A549 (cell line): ENCODE data around the gene MBD3.

Source experiments
- BCL3 ChIP-seq: fragments of >200 bp; sonication (Bioruptor Twin); formaldehyde crosslinking; IDR thresholded peaks from 3 replicates; pipeline ENCODE4 v1.6.1; 2016
- CHD2 ChIP-seq: fragments of 150-350 bp; IDR thresholded peaks from 2 replicates; pipeline ENCODE4 v1.6.1; 2014; ENCODE audit warnings: low read length; ENCODE audit not compliant: partially characterized antibody
- CTCF ChIP-seq: fragments of >200 bp; sonication (Bioruptor Twin); formaldehyde crosslinking; IDR thresholded peaks from 3 replicates; pipeline ENCODE4 v1.5.1; 2016
- E2F6 ChIP-seq: IDR thresholded peaks from 2 replicates; pipeline ENCODE4 v1.6.1; 2012; ENCODE audit warnings: low read depth, borderline replicate concordance
- EP300 ChIP-seq, 2 experiments: fragments of >200 bp; sonication (Bioruptor Twin); formaldehyde crosslinking; IDR thresholded peaks; 2 replicates in 1 of 2; 3 replicates in 1 of 2; pipeline ENCODE4 v1.6.1; 2016 to 2017
- JUN ChIP-seq, 2 experiments: fragments of >200 bp; sonication (Bioruptor Twin); formaldehyde crosslinking; IDR thresholded peaks; 2 replicates in 1 of 2; 3 replicates in 1 of 2; pipeline ENCODE4 v1.6.1; 2016 to 2017
- JUNB ChIP-seq: fragments of >200 bp; sonication (Bioruptor Twin); formaldehyde crosslinking; IDR thresholded peaks from 2 replicates; pipeline ENCODE4 v1.6.1; 2016
- POLR2A ChIP-seq: IDR thresholded peaks from 2 replicates; pipeline ENCODE4 v1.6.1; 2012; ENCODE audit warnings: mild to moderate bottlenecking, low read length
- RAD21 ChIP-seq, 2 experiments: fragments of >200 bp in 1 of 2; sonication (Bioruptor Twin) in 1 of 2; formaldehyde crosslinking in 1 of 2; IDR thresholded peaks in 1 of 2; conservative IDR thresholded peaks in 1 of 2; 2 replicates in 1 of 2; 3 replicates in 1 of 2; pipeline ENCODE4 v1.6.1; 2012 to 2018; ENCODE audit warnings: inconsistent platforms in 1 of 2
- RCOR1 ChIP-seq: fragments of 150-350 bp; IDR thresholded peaks from 2 replicates; pipeline ENCODE4 v1.6.1; 2014; ENCODE audit warnings: antibody characterized with exemption, low read length, low read depth
- RFX5 ChIP-seq: fragments of 450-650 bp; IDR thresholded peaks from 2 replicates; pipeline ENCODE4 v1.7.1; 2014; ENCODE audit warnings: antibody characterized with exemption, mild to moderate bottlenecking, moderate library complexity

- TF ChIP-seq CTCF, result no peak
- no peak for TF ChIP-seq JUN (IDR thresholded peaks at IDR 0.05)
- TF ChIP-seq E2F6, result no peak
- no peak for TF ChIP-seq RFX5
- TF ChIP-seq CHD2, result no peak
- TF ChIP-seq EP300 (IDR thresholded peaks at IDR 0.05), result no peak
- no peak for TF ChIP-seq BCL3
- TF ChIP-seq RCOR1, result no peak
- no peak for TF ChIP-seq RAD21 (conservative IDR thresholded peaks at IDR 0.05 in 1 of 2, IDR thresholded peaks at IDR 0.05 in 1 of 2)
- TF ChIP-seq POLR2A, result no peak
- no peak for TF ChIP-seq JUNB
These were observed 40.7 kb upstream of the MBD3 start for GRCh38 chr19:1633269-1633826.
